LNCAP (cell line): ENCODE data around the gene TBC1D1.

ENCODE experiments used
- TF ChIP-seq, protein P1 (sequence below): fragments of 450-650 bp; IDR thresholded peaks from 2 replicates; pipeline ENCODE4 v1.5.1; 2017; ENCODE audit warnings: mild to moderate bottlenecking

The TBC1D1 gene

GRCh38 chr4:38167973-38168372 is 277.1 kb downstream of the TBC1D1 start:
- TF ChIP-seq, protein P1, sequence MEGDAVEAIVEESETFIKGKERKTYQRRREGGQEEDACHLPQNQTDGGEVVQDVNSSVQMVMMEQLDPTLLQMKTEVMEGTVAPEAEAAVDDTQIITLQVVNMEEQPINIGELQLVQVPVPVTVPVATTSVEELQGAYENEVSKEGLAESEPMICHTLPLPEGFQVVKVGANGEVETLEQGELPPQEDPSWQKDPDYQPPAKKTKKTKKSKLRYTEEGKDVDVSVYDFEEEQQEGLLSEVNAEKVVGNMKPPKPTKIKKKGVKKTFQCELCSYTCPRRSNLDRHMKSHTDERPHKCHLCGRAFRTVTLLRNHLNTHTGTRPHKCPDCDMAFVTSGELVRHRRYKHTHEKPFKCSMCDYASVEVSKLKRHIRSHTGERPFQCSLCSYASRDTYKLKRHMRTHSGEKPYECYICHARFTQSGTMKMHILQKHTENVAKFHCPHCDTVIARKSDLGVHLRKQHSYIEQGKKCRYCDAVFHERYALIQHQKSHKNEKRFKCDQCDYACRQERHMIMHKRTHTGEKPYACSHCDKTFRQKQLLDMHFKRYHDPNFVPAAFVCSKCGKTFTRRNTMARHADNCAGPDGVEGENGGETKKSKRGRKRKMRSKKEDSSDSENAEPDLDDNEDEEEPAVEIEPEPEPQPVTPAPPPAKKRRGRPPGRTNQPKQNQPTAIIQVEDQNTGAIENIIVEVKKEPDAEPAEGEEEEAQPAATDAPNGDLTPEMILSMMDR = no peak

- TF ChIP-seq, protein P1 = no peak
Observed at GRCh38 chr4:38169524-38169923, 278.6 kb downstream of the TBC1D1 start.

GRCh38 chr4:38170338-38171169 is 279.7 kb downstream of the TBC1D1 start:
- TF ChIP-seq, protein P1 = no peak

GRCh38 chr4:38172078-38172477 is 281.2 kb downstream of the TBC1D1 start:
- TF ChIP-seq, protein P1 = no peak

- TF ChIP-seq, protein P1 = no peak
Observed at GRCh38 chr4:38173935-38174518, 283.1 kb downstream of the TBC1D1 start.

DNA sequence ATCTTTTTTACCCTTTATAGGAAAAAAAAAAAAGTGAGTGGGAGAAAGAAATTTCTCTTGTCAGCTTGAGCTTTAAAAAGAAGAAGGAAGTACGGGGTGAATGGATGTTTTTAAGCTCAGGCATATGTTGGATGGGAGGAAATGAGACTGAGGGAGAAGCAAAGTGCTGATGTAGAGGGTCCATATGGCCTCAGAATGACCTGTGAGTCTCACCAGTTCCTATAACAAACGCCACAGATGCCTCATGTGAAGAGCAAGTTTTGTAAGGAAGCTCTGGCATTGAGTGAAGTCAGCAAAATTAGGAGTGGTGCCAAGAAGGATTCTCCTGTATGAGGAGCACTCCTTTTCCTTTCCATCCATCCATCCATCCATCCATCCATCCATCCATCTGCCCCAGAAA is 283.9 kb downstream of the TBC1D1 start:
- TF ChIP-seq, protein P1 = no peak

GRCh38 chr4:38176165-38176564 is 285.3 kb downstream of the TBC1D1 start:
- TF ChIP-seq, protein P1 = no peak
